C4-2B (cell line): ENCODE data around the gene GCNT2.

Experiments
- ZFX ChIP-seq: fragments of 450-650 bp; IDR thresholded peaks from 2 replicates; pipeline ENCODE4 v1.6.1; 2017
- TF ChIP-seq, protein P1 (sequence below): fragments of 450-650 bp; conservative IDR thresholded peaks from 2 replicates; pipeline ENCODE4 v1.5.1; 2017; ENCODE audit warnings: mild to moderate bottlenecking

DNA sequence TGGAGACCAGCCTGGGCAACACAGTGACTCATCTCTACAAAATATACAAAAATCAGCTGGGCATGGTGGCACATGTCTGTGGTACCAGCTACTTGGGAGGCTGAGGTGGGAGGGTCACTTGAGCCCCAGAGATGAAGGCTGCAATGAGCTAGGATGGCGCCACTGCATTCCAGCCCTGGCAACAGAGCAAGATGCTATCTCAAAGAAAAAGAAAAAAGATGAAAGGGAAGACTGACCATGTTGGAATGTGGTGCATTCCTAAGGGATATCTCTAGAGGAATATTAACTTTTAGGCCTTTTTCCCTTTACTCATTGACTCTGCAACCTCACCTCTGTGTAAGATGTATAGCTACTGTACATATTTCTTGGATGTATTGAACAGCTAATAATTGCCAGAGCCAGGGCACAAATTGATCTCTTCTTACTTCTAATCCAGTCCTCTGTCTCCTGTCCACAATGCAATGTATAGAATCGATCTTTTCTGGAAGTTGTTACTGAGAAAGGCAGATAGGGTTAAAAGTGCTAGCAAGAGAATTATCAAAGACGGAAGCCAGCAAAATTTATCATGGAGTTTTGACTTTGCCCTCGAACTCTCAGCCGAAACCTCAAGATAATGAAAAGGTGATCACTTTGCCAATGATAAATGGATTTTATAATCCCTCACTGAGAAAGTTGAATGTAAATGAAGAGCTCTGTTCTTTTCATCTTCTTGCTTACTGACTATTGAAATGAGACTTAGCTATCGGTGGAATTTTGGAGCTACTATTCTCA, 46.3 kb downstream of the GCNT2 start:
- TF ChIP-seq, protein P1, sequence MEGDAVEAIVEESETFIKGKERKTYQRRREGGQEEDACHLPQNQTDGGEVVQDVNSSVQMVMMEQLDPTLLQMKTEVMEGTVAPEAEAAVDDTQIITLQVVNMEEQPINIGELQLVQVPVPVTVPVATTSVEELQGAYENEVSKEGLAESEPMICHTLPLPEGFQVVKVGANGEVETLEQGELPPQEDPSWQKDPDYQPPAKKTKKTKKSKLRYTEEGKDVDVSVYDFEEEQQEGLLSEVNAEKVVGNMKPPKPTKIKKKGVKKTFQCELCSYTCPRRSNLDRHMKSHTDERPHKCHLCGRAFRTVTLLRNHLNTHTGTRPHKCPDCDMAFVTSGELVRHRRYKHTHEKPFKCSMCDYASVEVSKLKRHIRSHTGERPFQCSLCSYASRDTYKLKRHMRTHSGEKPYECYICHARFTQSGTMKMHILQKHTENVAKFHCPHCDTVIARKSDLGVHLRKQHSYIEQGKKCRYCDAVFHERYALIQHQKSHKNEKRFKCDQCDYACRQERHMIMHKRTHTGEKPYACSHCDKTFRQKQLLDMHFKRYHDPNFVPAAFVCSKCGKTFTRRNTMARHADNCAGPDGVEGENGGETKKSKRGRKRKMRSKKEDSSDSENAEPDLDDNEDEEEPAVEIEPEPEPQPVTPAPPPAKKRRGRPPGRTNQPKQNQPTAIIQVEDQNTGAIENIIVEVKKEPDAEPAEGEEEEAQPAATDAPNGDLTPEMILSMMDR = no peak
- no peak for TF ChIP-seq ZFX
